HG03066 (cell line): ENCODE data around the gene CWC25.

Experiments
- ATAC-seq: cut with Tn5 transposase; IDR thresholded peaks from one replicate; pipeline ENCODE4 v1.9.1; 2021; ENCODE audit warnings: low read depth; ENCODE audit not compliant: unreplicated experiment

The CWC25 gene

GRCh38 chr17:38853292-38854219 lies 28.4 kb upstream of the CWC25 start, which contains the start of gene RPL23:
TSS of gene RPL23 (minus strand) at chr17:38853721. CDS start at chr17:38853710, 11 bp downstream.
- ATAC-seq, result peak; percentile 76

- ATAC-seq, result no peak
Measured at GRCh38 chr17:38852771-38853291, 27.7 kb upstream of the CWC25 start.

GRCh38 chr17:38851434-38851833 lies 26.3 kb upstream of the CWC25 start:
- no peak for ATAC-seq

GRCh38 chr17:38850374-38850773 lies 25.3 kb upstream of the CWC25 start:
- ATAC-seq, result no peak

- no peak for ATAC-seq
Measured at GRCh38 chr17:38848939-38849605, 24.0 kb upstream of the CWC25 start.

GRCh38 chr17:38848557-38848891 lies 23.4 kb upstream of the CWC25 start:
- ATAC-seq, result no peak

GRCh38 chr17:38844261-38844757 lies 19.2 kb upstream of the CWC25 start:
- ATAC-seq, result no peak

- no peak for ATAC-seq
Measured at GRCh38 chr17:38825762-38826247, 684 bp upstream of the CWC25 start.

GRCh38 chr17:38815576-38816193 lies 9.4 kb downstream of the CWC25 start:
- no peak for ATAC-seq

- ATAC-seq, result no peak
Measured at GRCh38 chr17:38809828-38810227, 15.3 kb downstream of the CWC25 start.

- no peak for ATAC-seq
Measured at GRCh38 chr17:38800237-38800760, 24.8 kb downstream of the CWC25 start.

- ATAC-seq, result peak; percentile 79
Measured at GRCh38 chr17:38799501-38800236, 25.5 kb downstream of the CWC25 start, which contains the start of gene PIP4K2B. TSS of gene PIP4K2B (minus strand) at chr17:38799556. CDS start at chr17:38799424, 132 bp downstream.

GRCh38 chr17:38798614-38799500 lies 26.3 kb downstream of the CWC25 start:
- peak; percentile 20 for ATAC-seq

- no peak for ATAC-seq
Measured at GRCh38 chr17:38797828-38798227, 27.3 kb downstream of the CWC25 start.

GRCh38 chr17:38797158-38797490 lies 28.0 kb downstream of the CWC25 start:
- ATAC-seq, result no peak

- ATAC-seq, result no peak
Measured at GRCh38 chr17:38796451-38797157, 28.5 kb downstream of the CWC25 start.

- ATAC-seq, result no peak
Measured at GRCh38 chr17:38794221-38794620, 30.9 kb downstream of the CWC25 start.

GRCh38 chr17:38791162-38791561 lies 34.0 kb downstream of the CWC25 start:
- ATAC-seq, result no peak
